MM.1S (cell line): ENCODE data around the gene KCTD17.

ENCODE experiments used
- EZH2 ChIP-seq: fragments of 300-600 bp; sonication (generic); optimal IDR thresholded peaks from 2 replicates; pipeline ENCODE3; 2017; ENCODE audit warnings: low read depth, mild to moderate bottlenecking, antibody characterized with exemption, low read length, mixed read lengths
- EZH2phosphoT487 ChIP-seq: fragments of 300-600 bp; sonication (generic); IDR thresholded peaks from 2 replicates; pipeline ENCODE4 v1.6.1; 2018; ENCODE audit warnings: antibody characterized with exemption, low read length
- TF ChIP-seq, protein P1 (sequence below): fragments of 300-600 bp; sonication (generic); IDR thresholded peaks from 2 replicates; pipeline ENCODE4 v1.5.1; 2016; ENCODE audit warnings: antibody characterized with exemption, low read length, mixed read lengths

- TF ChIP-seq, protein P1, sequence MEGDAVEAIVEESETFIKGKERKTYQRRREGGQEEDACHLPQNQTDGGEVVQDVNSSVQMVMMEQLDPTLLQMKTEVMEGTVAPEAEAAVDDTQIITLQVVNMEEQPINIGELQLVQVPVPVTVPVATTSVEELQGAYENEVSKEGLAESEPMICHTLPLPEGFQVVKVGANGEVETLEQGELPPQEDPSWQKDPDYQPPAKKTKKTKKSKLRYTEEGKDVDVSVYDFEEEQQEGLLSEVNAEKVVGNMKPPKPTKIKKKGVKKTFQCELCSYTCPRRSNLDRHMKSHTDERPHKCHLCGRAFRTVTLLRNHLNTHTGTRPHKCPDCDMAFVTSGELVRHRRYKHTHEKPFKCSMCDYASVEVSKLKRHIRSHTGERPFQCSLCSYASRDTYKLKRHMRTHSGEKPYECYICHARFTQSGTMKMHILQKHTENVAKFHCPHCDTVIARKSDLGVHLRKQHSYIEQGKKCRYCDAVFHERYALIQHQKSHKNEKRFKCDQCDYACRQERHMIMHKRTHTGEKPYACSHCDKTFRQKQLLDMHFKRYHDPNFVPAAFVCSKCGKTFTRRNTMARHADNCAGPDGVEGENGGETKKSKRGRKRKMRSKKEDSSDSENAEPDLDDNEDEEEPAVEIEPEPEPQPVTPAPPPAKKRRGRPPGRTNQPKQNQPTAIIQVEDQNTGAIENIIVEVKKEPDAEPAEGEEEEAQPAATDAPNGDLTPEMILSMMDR = no peak
- TF ChIP-seq EZH2phosphoT487 (no peak), EZH2 (no peak)
Measured at GRCh38 chr22:37017356-37017755, 34.2 kb upstream of the KCTD17 start.
